HK-2 (cell line): ENCODE data around the gene CAPRIN2.

Source experiments
- DNase-seq: peaks from one replicate; pipeline ENCODE4 v3.0.0-alpha.2; 2018; ENCODE audit not compliant: unreplicated experiment

CAPRIN2 gene

GRCh38 chr12:30761730-30762129 is 7.0 kb upstream of the CAPRIN2 start:
- no peak for DNase-seq

- DNase-seq: no peak
These were observed 2.6 kb upstream of the CAPRIN2 start for GRCh38 chr12:30757316-30757715.

GRCh38 chr12:30756074-30756473 is 1.3 kb upstream of the CAPRIN2 start:
- DNase-seq: no peak

GRCh38 chr12:30755395-30755762 is 628 bp upstream of the CAPRIN2 start:
- DNase-seq: no peak

- DNase-seq: no peak
These were observed 385 bp downstream of the CAPRIN2 start for GRCh38 chr12:30754383-30754749.

GRCh38 chr12:30753751-30754382 is 884 bp downstream of the CAPRIN2 start:
- no peak for DNase-seq

- DNase-seq: peak; percentile 17
These were observed 1.5 kb downstream of the CAPRIN2 start for GRCh38 chr12:30753233-30753632.

GRCh38 chr12:30752255-30752654 is 2.5 kb downstream of the CAPRIN2 start:
- DNase-seq: no peak

- DNase-seq: no peak
These were observed 6.6 kb downstream of the CAPRIN2 start for GRCh38 chr12:30748147-30748546.

- no peak for DNase-seq
These were observed 8.6 kb downstream of the CAPRIN2 start for GRCh38 chr12:30746190-30746589.

GRCh38 chr12:30744321-30744720 is 10.4 kb downstream of the CAPRIN2 start:
- DNase-seq: no peak

GRCh38 chr12:30740274-30740673 is 14.5 kb downstream of the CAPRIN2 start:
- DNase-seq: no peak

- DNase-seq: no peak
These were observed 15.7 kb downstream of the CAPRIN2 start for GRCh38 chr12:30739020-30739419.

GRCh38 chr12:30732954-30733637 is 21.7 kb downstream of the CAPRIN2 start:
- no peak for DNase-seq

GRCh38 chr12:30730011-30730410 is 24.7 kb downstream of the CAPRIN2 start:
- no peak for DNase-seq

- no peak for DNase-seq
These were observed 25.2 kb downstream of the CAPRIN2 start for GRCh38 chr12:30729547-30729946.

GRCh38 chr12:30726647-30727046 is 28.1 kb downstream of the CAPRIN2 start:
- no peak for DNase-seq

- no peak for DNase-seq
These were observed 29.0 kb downstream of the CAPRIN2 start for GRCh38 chr12:30725739-30726138.

- DNase-seq: peak; percentile 55
These were observed 35.7 kb downstream of the CAPRIN2 start for GRCh38 chr12:30719060-30719459.

GRCh38 chr12:30707613-30708342 is 47.0 kb downstream of the CAPRIN2 start:
- no peak for DNase-seq

GRCh38 chr12:30706476-30706875 is 48.3 kb downstream of the CAPRIN2 start:
- no peak for DNase-seq

GRCh38 chr12:30701056-30701455 is 53.7 kb downstream of the CAPRIN2 start:
- DNase-seq: no peak
